ENCODE measurements around the gene LINC01488.

Gene LINC01488

GRCh38 chr11:69521457-69521856 lies 40.0 kb downstream of the LINC01488 start (continued):
- TF ChIP-seq SNAI2 (CRISPR knock-in tag; IDR thresholded peaks at IDR 0.05) (no peak), TCF4 (CRISPR knock-in tag; IDR thresholded peaks at IDR 0.05; ENCODE audit: borderline replicate concordance) (no peak), PATZ1 (CRISPR knock-in tag; IDR thresholded peaks at IDR 0.05; ENCODE audit: borderline replicate concordance) (no peak), RARB (CRISPR knock-in tag; IDR thresholded peaks at IDR 0.05) (no peak), ESRRG (CRISPR knock-in tag; IDR thresholded peaks at IDR 0.05) (no peak), PPARA (CRISPR knock-in tag; IDR thresholded peaks at IDR 0.05; ENCODE audit: borderline replicate concordance) (no peak), ZFP3 (CRISPR knock-in tag; IDR thresholded peaks at IDR 0.05) (no peak), POU6F1 (CRISPR knock-in tag; IDR thresholded peaks at IDR 0.05; ENCODE audit: borderline replicate concordance, low read depth) (no peak), OSR1 (CRISPR knock-in tag; IDR thresholded peaks at IDR 0.05) (no peak)

GRCh38 chr11:69523453-69523852 lies 42.0 kb downstream of the LINC01488 start:
- ATAC-seq = no peak
- TF ChIP-seq SNAI2 (CRISPR knock-in tag; IDR thresholded peaks at IDR 0.05) = no peak
- TF ChIP-seq PPARA (CRISPR knock-in tag; IDR thresholded peaks at IDR 0.05; ENCODE audit: borderline replicate concordance) = no peak
- TF ChIP-seq ZNF8 (CRISPR knock-in tag; IDR thresholded peaks at IDR 0.05) = no peak
- no peak for TF ChIP-seq ISL1 (CRISPR knock-in tag; IDR thresholded peaks at IDR 0.05)
- TF ChIP-seq CREB5 (CRISPR knock-in tag; IDR thresholded peaks at IDR 0.05; ENCODE audit: low read depth) = no peak
- TF ChIP-seq ZC3H10 (CRISPR knock-in tag; IDR thresholded peaks at IDR 0.05) = no peak
- no peak for TF ChIP-seq POU6F1 (CRISPR knock-in tag; IDR thresholded peaks at IDR 0.05; ENCODE audit: borderline replicate concordance, low read depth)
- no peak for TF ChIP-seq OSR1 (CRISPR knock-in tag; IDR thresholded peaks at IDR 0.05)
- TF ChIP-seq RARB (CRISPR knock-in tag; IDR thresholded peaks at IDR 0.05) = no peak
- no peak for TF ChIP-seq GLIS3 (CRISPR knock-in tag; IDR thresholded peaks at IDR 0.05)
- TF ChIP-seq ARNTL (CRISPR knock-in tag; IDR thresholded peaks at IDR 0.05; ENCODE audit: borderline replicate concordance, low read depth) = no peak
- TF ChIP-seq, protein P1, sequence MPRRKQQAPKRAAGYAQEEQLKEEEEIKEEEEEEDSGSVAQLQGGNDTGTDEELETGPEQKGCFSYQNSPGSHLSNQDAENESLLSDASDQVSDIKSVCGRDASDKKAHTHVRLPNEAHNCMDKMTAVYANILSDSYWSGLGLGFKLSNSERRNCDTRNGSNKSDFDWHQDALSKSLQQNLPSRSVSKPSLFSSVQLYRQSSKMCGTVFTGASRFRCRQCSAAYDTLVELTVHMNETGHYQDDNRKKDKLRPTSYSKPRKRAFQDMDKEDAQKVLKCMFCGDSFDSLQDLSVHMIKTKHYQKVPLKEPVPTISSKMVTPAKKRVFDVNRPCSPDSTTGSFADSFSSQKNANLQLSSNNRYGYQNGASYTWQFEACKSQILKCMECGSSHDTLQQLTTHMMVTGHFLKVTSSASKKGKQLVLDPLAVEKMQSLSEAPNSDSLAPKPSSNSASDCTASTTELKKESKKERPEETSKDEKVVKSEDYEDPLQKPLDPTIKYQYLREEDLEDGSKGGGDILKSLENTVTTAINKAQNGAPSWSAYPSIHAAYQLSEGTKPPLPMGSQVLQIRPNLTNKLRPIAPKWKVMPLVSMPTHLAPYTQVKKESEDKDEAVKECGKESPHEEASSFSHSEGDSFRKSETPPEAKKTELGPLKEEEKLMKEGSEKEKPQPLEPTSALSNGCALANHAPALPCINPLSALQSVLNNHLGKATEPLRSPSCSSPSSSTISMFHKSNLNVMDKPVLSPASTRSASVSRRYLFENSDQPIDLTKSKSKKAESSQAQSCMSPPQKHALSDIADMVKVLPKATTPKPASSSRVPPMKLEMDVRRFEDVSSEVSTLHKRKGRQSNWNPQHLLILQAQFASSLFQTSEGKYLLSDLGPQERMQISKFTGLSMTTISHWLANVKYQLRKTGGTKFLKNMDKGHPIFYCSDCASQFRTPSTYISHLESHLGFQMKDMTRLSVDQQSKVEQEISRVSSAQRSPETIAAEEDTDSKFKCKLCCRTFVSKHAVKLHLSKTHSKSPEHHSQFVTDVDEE (CRISPR knock-in tag; IDR thresholded peaks at IDR 0.05) = no peak

- no peak for TF ChIP-seq ZNF8 (CRISPR knock-in tag; IDR thresholded peaks at IDR 0.05)
- no peak for TF ChIP-seq ISL1 (CRISPR knock-in tag; IDR thresholded peaks at IDR 0.05)
- TF ChIP-seq ZNF70 (CRISPR knock-in tag; IDR thresholded peaks at IDR 0.05) = no peak
- TF ChIP-seq ZFP30 (CRISPR knock-in tag; IDR thresholded peaks at IDR 0.05) = no peak
- no peak for TF ChIP-seq PPARA (CRISPR knock-in tag; IDR thresholded peaks at IDR 0.05; ENCODE audit: borderline replicate concordance)
- TF ChIP-seq SNAI2 (CRISPR knock-in tag; IDR thresholded peaks at IDR 0.05) = no peak
- TF ChIP-seq ESRRG (CRISPR knock-in tag; IDR thresholded peaks at IDR 0.05) = no peak
- TF ChIP-seq ARNTL (CRISPR knock-in tag; IDR thresholded peaks at IDR 0.05; ENCODE audit: borderline replicate concordance, low read depth) = no peak
- no peak for TF ChIP-seq ZFP3 (CRISPR knock-in tag; IDR thresholded peaks at IDR 0.05)
- no peak; the same call in 2 of the 3 replicates for ATAC-seq
These were observed 42.9 kb downstream of the LINC01488 start for GRCh38 chr11:69524291-69524882.
